Loucy (cell line): Measurements from ENCODE around the gene TIAM2.

Experiments used
- CTCF ChIP-seq: fragments of 200-600 bp; sonication (generic); conservative IDR thresholded peaks from 2 replicates; pipeline ENCODE4 v1.5.1; 2014; ENCODE audit warnings: mild to moderate bottlenecking, antibody characterized with exemption, low read length
- EZH2phosphoT487 ChIP-seq: fragments of 200-600 bp; IDR thresholded peaks from 2 replicates; pipeline ENCODE4 v1.6.1; 2018; ENCODE audit warnings: antibody characterized with exemption, mild to moderate bottlenecking, moderate library complexity, borderline replicate concordance

DNA sequence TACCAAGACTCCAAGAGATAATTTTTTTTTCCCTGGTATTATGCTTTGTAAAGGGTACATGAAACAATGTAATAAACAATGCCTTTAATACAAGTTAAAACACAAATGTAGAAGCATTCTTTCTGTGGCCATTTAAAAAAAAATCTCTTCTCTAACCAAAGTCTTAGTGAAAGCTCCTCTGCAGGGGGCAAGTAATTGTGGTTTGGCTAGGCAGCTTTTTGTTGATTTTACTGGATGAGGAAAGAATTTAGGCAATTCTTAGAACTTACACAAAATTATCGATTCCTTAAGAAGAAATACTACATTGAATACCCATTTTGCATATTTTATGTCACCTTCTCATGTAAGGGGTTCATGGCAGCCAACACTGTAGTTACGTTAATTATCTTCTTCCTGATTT, 306.8 kb downstream of the TIAM2 start:
- TF ChIP-seq CTCF (no peak), EZH2phosphoT487 (no peak)
